Superior temporal gyrus (tissue), 1 donor: Measurements from ENCODE around the gene GATA3.

Experiments
- DNase-seq: peaks from one replicate; pipeline ENCODE4 v3.0.0-alpha.2; 2016; ENCODE audit errors: extremely low spot score

The GATA3 gene

GRCh38 chr10:8051109-8051821, 3.2 kb upstream of the GATA3 start:
- DNase-seq = no peak

- DNase-seq = no peak
Observed at GRCh38 chr10:8051851-8052257, 2.6 kb upstream of the GATA3 start.

- no peak for DNase-seq
Observed at GRCh38 chr10:8052341-8052955, 2.0 kb upstream of the GATA3 start.

- no peak for DNase-seq
Observed at GRCh38 chr10:8052956-8053445, 1.5 kb upstream of the GATA3 start.

- DNase-seq = no peak
Observed at GRCh38 chr10:8053446-8054243, 843 bp upstream of the GATA3 start.

- no peak for DNase-seq
Observed at GRCh38 chr10:8054244-8054493, 319 bp upstream of the GATA3 start.

GRCh38 chr10:8055420-8056349, 1.2 kb downstream of the GATA3 start:
- no peak for DNase-seq

GRCh38 chr10:8056378-8056777, 1.9 kb downstream of the GATA3 start:
- no peak for DNase-seq

GRCh38 chr10:8056871-8057331, 2.4 kb downstream of the GATA3 start:
- no peak for DNase-seq

GRCh38 chr10:8057636-8058273, 3.3 kb downstream of the GATA3 start:
- DNase-seq = no peak

GRCh38 chr10:8058274-8059111, 4.0 kb downstream of the GATA3 start:
- DNase-seq = no peak

- DNase-seq = no peak
Observed at GRCh38 chr10:8059191-8059936, 4.9 kb downstream of the GATA3 start.

- DNase-seq = no peak
Observed at GRCh38 chr10:8060010-8060703, 5.7 kb downstream of the GATA3 start.

- DNase-seq = no peak
Observed at GRCh38 chr10:8060704-8061121, 6.2 kb downstream of the GATA3 start.

GRCh38 chr10:8061274-8062211, 7.1 kb downstream of the GATA3 start:
- no peak for DNase-seq

- DNase-seq = no peak
Observed at GRCh38 chr10:8063128-8063908, 8.8 kb downstream of the GATA3 start.

- no peak for DNase-seq
Observed at GRCh38 chr10:8063935-8064334, 9.4 kb downstream of the GATA3 start.
